ENCODE results near the gene UGT3A2. TPM values are rescaled to one million over a fixed set of nuclear protein-coding genes. Genes with fewer than 3 reads are reported as not detected.

The UGT3A2 gene, protein sequence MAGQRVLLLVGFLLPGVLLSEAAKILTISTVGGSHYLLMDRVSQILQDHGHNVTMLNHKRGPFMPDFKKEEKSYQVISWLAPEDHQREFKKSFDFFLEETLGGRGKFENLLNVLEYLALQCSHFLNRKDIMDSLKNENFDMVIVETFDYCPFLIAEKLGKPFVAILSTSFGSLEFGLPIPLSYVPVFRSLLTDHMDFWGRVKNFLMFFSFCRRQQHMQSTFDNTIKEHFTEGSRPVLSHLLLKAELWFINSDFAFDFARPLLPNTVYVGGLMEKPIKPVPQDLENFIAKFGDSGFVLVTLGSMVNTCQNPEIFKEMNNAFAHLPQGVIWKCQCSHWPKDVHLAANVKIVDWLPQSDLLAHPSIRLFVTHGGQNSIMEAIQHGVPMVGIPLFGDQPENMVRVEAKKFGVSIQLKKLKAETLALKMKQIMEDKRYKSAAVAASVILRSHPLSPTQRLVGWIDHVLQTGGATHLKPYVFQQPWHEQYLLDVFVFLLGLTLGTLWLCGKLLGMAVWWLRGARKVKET
- polyA plus RNA-seq (2013, experiment 1 of 2) = 13.5 TPM
- polyA plus RNA-seq (2013, experiment 2 of 2) = 14.2 TPM

GRCh38 chr5:36066540-36067210 lies at the start of gene UGT3A2:
UGT3A2 (minus strand) TSS chr5:36066882; CDS start chr5:36066789, 93 bp downstream.
- Histone ChIP-seq H3K23ac (ENCODE audit: low read length) (no peak within 1 kb of the TSS), H4K5ac (ENCODE audit: low read length) (no peak within 1 kb of the TSS), H3K27ac (ENCODE audit: low read depth, low read length) (peak within 1 kb of the TSS; percentile 14), H2BK15ac (replicated peaks; ENCODE audit: low read depth) (no peak within 1 kb of the TSS), H2BK120ac (ENCODE audit: low read depth, low read length) (no peak within 1 kb of the TSS), H3K27me3 (ENCODE audit: insufficient read depth, low read length, poor library complexity) (no peaks in the 10 kb centered on the region), H3K36me3 (ENCODE audit: control insufficient read depth, insufficient read depth, low read length) (no peaks in the 10 kb centered on the region), H3K9ac (ENCODE audit: low read length) (peak within 1 kb of the TSS; percentile 63), H2AK5ac (ENCODE audit: low read length) (no peak within 1 kb of the TSS), H3K4me2 (ENCODE audit: low read length) (peak within 1 kb of the TSS; percentile 63), H3K4ac (ENCODE audit: low read depth, low read length) (no peak within 1 kb of the TSS), H3K56ac (ENCODE audit: low read length) (peak within 1 kb of the TSS; percentile 66), H3K4me1 (ENCODE audit: control insufficient read depth, low read depth, low read length) (no peaks in the 10 kb centered on the region), H4K8ac (ENCODE audit: low read depth, low read length) (no peak within 1 kb of the TSS), H3K18ac (ENCODE audit: low read length) (no peak within 1 kb of the TSS), H3K4me3 (ENCODE audit: low read length) (peak within 1 kb of the TSS; percentile 39), H3K79me2 (ENCODE audit: control insufficient read depth, insufficient read depth, low read length) (no peaks in the 10 kb centered on the region), H3K79me1 (ENCODE audit: low read length) (no peaks in the 10 kb centered on the region), H2BK5ac (ENCODE audit: low read length) (no peak within 1 kb of the TSS)
- WGBS (ENCODE audit: extremely low coverage, insufficient coverage, low lambda C conversion rate) = no CpG with 5 or more reads among the region's 22 CpGs
- DNase-seq = peak; percentile 96

DNA sequence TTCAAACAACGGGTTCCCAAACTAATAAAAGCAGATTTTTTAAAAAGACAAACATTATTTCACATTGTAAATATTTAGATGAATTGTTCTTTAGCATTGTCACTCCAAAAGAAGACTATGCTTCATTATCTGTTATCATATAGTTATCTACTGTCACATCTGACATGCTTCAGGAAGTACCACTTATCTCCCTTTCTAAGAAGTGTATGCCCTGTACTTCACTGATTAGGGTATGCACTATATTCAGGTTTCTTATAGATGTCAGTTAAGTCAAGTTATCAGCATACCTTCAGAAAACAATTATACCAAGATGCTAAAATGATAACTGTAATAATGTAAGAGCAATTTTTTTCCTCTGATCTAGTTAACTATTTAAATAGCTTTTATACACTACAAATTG lies 44.6 kb upstream of the UGT3A2 start:
- H2BK120ac ChIP-seq (ENCODE audit: low read depth, low read length) = no peak overlapping the region
- no peak overlapping the region for H3K4me3 ChIP-seq (ENCODE audit: low read length)
- H4K5ac ChIP-seq (ENCODE audit: low read length) = no peak overlapping the region
- H3K56ac ChIP-seq (ENCODE audit: low read length) = no peak overlapping the region
- no peaks in the 10 kb centered on the region for H3K36me3 ChIP-seq (ENCODE audit: control insufficient read depth, insufficient read depth, low read length)
- no peaks in the 10 kb centered on the region for H3K4me1 ChIP-seq (ENCODE audit: control insufficient read depth, low read depth, low read length)
- WGBS (ENCODE audit: extremely low coverage, insufficient coverage, low lambda C conversion rate) = no CpG with 5 or more reads among the region's 1 CpG
- no peak overlapping the region for H3K4ac ChIP-seq (ENCODE audit: low read depth, low read length)
- H3K79me1 ChIP-seq (ENCODE audit: low read length) = no peaks in the 10 kb centered on the region
- no peak overlapping the region for H3K27ac ChIP-seq (ENCODE audit: low read depth, low read length)
- H3K27me3 ChIP-seq (ENCODE audit: insufficient read depth, low read length, poor library complexity) = no peaks in the 10 kb centered on the region
- H3K4me2 ChIP-seq (ENCODE audit: low read length) = no peak overlapping the region
- no peak overlapping the region for H3K9ac ChIP-seq (ENCODE audit: low read length)
- H3K18ac ChIP-seq (ENCODE audit: low read length) = no peak overlapping the region
- H2BK5ac ChIP-seq (ENCODE audit: low read length) = no peak overlapping the region
- H2AK5ac ChIP-seq (ENCODE audit: low read length) = no peak overlapping the region
- no peak overlapping the region for H4K8ac ChIP-seq (ENCODE audit: low read depth, low read length)
- H3K23ac ChIP-seq (ENCODE audit: low read length) = no peak overlapping the region
- peak; percentile 55 for DNase-seq
- no peak overlapping the region for H2BK15ac ChIP-seq (replicated peaks; ENCODE audit: low read depth)
- no peaks in the 10 kb centered on the region for H3K79me2 ChIP-seq (ENCODE audit: control insufficient read depth, insufficient read depth, low read length)

DNA sequence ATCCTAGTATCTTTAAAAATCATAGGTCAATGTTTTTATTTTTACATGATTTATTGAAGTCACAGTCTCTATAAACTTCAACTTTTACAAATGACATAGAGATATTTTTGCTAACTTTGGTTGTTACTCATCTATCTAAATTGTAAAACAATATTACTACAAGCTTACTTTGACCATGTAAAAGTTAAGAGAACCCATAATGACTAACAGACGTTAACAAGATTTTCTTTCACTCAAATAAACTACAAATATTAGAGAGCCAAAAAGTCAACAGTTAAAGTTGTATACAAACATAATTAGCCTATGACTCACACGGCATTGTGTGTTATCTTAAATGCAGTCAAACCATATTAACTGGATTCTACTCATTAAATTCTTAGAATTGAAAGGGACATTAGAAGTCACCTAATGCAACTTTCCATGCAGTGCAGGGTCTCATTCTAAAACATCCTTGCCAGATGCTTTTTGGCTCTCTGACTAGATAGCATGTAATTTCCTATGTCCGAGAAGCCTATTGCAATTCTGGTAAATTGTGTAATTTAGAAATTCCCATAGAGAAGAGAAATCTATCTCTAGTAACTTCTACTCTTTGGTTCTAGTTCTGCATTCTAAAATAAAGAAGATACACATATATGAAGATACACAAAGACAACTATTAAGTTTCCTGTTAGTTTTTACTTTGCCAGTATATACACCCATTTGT lies 42.2 kb upstream of the UGT3A2 start:
- H2BK15ac ChIP-seq (replicated peaks; ENCODE audit: low read depth) = no peak overlapping the region
- no peaks in the 10 kb centered on the region for H3K79me1 ChIP-seq (ENCODE audit: low read length)
- H2BK5ac ChIP-seq (ENCODE audit: low read length) = no peak overlapping the region
- no peaks in the 10 kb centered on the region for H3K27me3 ChIP-seq (ENCODE audit: insufficient read depth, low read length, poor library complexity)
- no peak overlapping the region for H3K23ac ChIP-seq (ENCODE audit: low read length)
- H3K56ac ChIP-seq (ENCODE audit: low read length) = no peak overlapping the region
- no peak overlapping the region for H3K4ac ChIP-seq (ENCODE audit: low read depth, low read length)
- H3K27ac ChIP-seq (ENCODE audit: low read depth, low read length) = no peak overlapping the region
- no peak overlapping the region for H3K4me3 ChIP-seq (ENCODE audit: low read length)
- no peak overlapping the region for H2AK5ac ChIP-seq (ENCODE audit: low read length)
- DNase-seq = no peak
- no peak overlapping the region for H4K8ac ChIP-seq (ENCODE audit: low read depth, low read length)
- H4K5ac ChIP-seq (ENCODE audit: low read length) = no peak overlapping the region
- no CpG with 5 or more reads among the region's 3 CpGs for WGBS (ENCODE audit: extremely low coverage, insufficient coverage, low lambda C conversion rate)
- H3K4me2 ChIP-seq (ENCODE audit: low read length) = no peak overlapping the region
- no peaks in the 10 kb centered on the region for H3K36me3 ChIP-seq (ENCODE audit: control insufficient read depth, insufficient read depth, low read length)
- H2BK120ac ChIP-seq (ENCODE audit: low read depth, low read length) = no peak overlapping the region
- no peaks in the 10 kb centered on the region for H3K4me1 ChIP-seq (ENCODE audit: control insufficient read depth, low read depth, low read length)
- no peak overlapping the region for H3K9ac ChIP-seq (ENCODE audit: low read length)
- no peaks in the 10 kb centered on the region for H3K79me2 ChIP-seq (ENCODE audit: control insufficient read depth, insufficient read depth, low read length)
- no peak overlapping the region for H3K18ac ChIP-seq (ENCODE audit: low read length)

DNA sequence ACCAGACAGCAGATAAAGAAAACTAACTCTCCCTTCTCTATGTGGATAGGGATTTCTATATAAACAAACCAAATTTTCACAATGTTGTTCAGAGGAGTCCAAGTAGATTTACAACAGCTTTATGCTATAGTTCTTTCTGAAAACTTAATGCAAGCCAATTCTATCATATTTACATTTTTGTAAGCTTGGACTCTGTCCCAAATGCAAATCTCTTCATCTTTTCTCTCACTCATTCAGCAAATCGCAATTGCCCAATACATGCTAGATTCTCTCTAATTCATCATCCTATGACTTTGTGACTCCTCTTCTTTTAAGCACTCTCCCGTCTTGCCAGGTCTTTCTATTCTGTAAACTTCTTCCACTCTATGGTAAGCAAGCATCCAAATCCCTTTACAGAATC lies 39.1 kb upstream of the UGT3A2 start:
- Histone ChIP-seq H3K18ac (ENCODE audit: low read length) (no peak overlapping the region), H2BK15ac (replicated peaks; ENCODE audit: low read depth) (no peak overlapping the region), H3K79me1 (ENCODE audit: low read length) (no peaks in the 10 kb centered on the region), H3K36me3 (ENCODE audit: control insufficient read depth, insufficient read depth, low read length) (no peaks in the 10 kb centered on the region), H3K56ac (ENCODE audit: low read length) (no peak overlapping the region), H3K4me1 (ENCODE audit: control insufficient read depth, low read depth, low read length) (no peaks in the 10 kb centered on the region), H2BK120ac (ENCODE audit: low read depth, low read length) (no peak overlapping the region), H2AK5ac (ENCODE audit: low read length) (no peak overlapping the region), H3K23ac (ENCODE audit: low read length) (no peak overlapping the region), H3K4me2 (ENCODE audit: low read length) (no peak overlapping the region), H3K79me2 (ENCODE audit: control insufficient read depth, insufficient read depth, low read length) (no peaks in the 10 kb centered on the region), H3K27me3 (ENCODE audit: insufficient read depth, low read length, poor library complexity) (no peaks in the 10 kb centered on the region), H2BK5ac (ENCODE audit: low read length) (no peak overlapping the region), H3K9ac (ENCODE audit: low read length) (no peak overlapping the region), H3K4ac (ENCODE audit: low read depth, low read length) (no peak overlapping the region), H3K4me3 (ENCODE audit: low read length) (no peak overlapping the region), H4K8ac (ENCODE audit: low read depth, low read length) (no peak overlapping the region), H4K5ac (ENCODE audit: low read length) (no peak overlapping the region), H3K27ac (ENCODE audit: low read depth, low read length) (no peak overlapping the region)
- no CpG with 5 or more reads among the region's 2 CpGs for WGBS (ENCODE audit: extremely low coverage, insufficient coverage, low lambda C conversion rate)
- DNase-seq = no peak

GRCh38 chr5:36099748-36100147 lies 33.1 kb upstream of the UGT3A2 start:
- Histone ChIP-seq H3K27me3 (ENCODE audit: insufficient read depth, low read length, poor library complexity) (no peaks in the 10 kb centered on the region), H2BK5ac (ENCODE audit: low read length) (no peak overlapping the region), H3K4me1 (ENCODE audit: control insufficient read depth, low read depth, low read length) (no peaks in the 10 kb centered on the region), H3K56ac (ENCODE audit: low read length) (no peak overlapping the region), H3K9ac (ENCODE audit: low read length) (no peak overlapping the region), H3K18ac (ENCODE audit: low read length) (no peak overlapping the region), H3K4ac (ENCODE audit: low read depth, low read length) (no peak overlapping the region), H3K23ac (ENCODE audit: low read length) (no peak overlapping the region), H2BK15ac (replicated peaks; ENCODE audit: low read depth) (no peak overlapping the region), H2BK120ac (ENCODE audit: low read depth, low read length) (no peak overlapping the region), H3K36me3 (ENCODE audit: control insufficient read depth, insufficient read depth, low read length) (no peaks in the 10 kb centered on the region), H2AK5ac (ENCODE audit: low read length) (no peak overlapping the region), H3K4me2 (ENCODE audit: low read length) (no peak overlapping the region), H4K8ac (ENCODE audit: low read depth, low read length) (no peak overlapping the region), H3K79me2 (ENCODE audit: control insufficient read depth, insufficient read depth, low read length) (no peaks in the 10 kb centered on the region), H3K79me1 (ENCODE audit: low read length) (no peaks in the 10 kb centered on the region), H3K27ac (ENCODE audit: low read depth, low read length) (no peak overlapping the region), H4K5ac (ENCODE audit: low read length) (no peak overlapping the region), H3K4me3 (ENCODE audit: low read length) (no peak overlapping the region)
- DNase-seq = no peak
- no CpG with 5 or more reads among the region's 3 CpGs for WGBS (ENCODE audit: extremely low coverage, insufficient coverage, low lambda C conversion rate)
